NCI-H2171 (cell line): ENCODE data around the gene MTIF3.

Experiments
- DNase-seq: peaks from one replicate; lab custom pipeline; 2025; lab: John Stamatoyannopoulos, UW

MTIF3 gene

GRCh38 chr13:27455331-27455855 is 5.0 kb upstream of the MTIF3 start:
- DNase-seq, result no peak

GRCh38 chr13:27450921-27451471 is 632 bp upstream of the MTIF3 start:
- DNase-seq, result no peak

- no peak for DNase-seq
These were observed 1.2 kb downstream of the MTIF3 start for GRCh38 chr13:27449081-27449603.

DNA sequence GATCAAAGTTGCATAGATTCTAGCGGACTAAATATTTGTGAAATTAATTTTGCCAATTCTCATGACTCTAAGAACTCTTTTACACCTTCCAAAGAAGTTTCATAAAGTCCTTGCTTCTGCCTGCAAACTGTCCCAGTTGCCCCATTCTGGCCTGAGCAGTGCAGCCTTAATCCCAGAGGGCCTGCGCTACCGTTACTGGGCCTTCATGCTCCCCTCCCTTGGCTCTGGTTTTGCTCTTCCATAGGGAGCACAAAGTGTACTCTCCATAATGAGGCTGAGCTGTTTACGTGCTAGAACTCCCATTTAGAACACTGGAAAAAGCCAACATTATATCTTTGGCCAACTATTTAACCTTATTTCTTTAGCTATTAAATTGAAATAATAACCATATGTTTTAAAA is 2.1 kb downstream of the MTIF3 start:
- DNase-seq, result no peak

- no peak for DNase-seq
These were observed 3.3 kb downstream of the MTIF3 start for GRCh38 chr13:27446986-27447583.

DNA sequence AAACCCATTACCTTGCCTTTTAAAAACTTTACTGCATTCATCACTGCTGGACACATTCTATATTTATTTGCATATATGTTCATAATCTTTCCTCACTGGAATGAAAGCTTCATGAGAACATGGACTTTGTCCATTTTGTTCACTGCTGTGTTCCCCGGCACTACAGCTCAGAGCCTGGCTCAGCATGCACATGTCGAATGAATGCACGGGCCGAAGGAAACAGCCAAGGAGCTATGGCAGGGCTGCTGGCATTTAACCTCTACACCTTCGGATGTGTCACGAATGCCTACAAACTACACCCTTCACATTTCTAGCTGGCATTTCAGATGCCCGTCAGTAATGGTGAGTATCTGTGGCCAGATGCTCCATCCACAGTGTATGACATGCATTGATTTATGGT is 7.6 kb downstream of the MTIF3 start:
- DNase-seq, result no peak

GRCh38 chr13:27442071-27442647 is 8.2 kb downstream of the MTIF3 start:
- DNase-seq, result no peak

DNA sequence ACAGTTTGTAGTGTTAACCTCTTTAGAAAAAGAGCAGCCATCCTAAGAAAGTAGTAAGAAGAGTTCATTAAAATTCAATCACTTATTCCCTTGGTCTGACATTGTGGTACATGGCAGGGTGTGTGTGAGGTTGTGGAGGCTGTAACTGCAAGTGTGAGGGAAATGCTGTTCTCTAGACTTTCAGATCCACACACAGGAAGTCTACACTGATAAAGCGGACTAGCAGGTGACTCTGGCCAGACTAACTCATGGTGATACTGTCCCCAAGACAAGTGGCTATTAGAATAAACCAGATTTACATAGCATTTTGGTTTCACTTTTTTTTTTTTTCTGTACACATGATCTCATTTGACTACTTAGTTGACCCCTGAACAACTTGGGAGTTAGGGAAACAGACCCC is 10.0 kb downstream of the MTIF3 start:
- no peak for DNase-seq

DNA sequence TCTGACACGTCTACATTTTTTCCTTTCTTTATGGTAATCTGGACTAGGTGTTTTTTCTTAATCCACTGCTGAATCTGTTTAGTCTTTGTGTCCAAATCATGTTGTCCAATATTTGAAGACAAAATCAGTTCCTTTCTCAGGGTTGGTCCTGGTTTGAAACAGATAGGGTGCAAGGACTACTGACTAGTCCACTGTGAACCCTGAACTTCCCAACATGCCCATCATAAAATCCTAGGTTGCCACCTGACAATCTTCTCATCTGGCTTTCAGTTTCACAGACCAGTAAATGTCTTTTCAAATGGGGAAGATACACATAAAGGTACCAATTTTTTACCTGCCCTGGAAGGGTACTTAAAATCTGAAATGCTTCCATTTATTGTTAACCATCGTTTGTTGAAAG is 13.2 kb downstream of the MTIF3 start:
- no peak for DNase-seq

DNA sequence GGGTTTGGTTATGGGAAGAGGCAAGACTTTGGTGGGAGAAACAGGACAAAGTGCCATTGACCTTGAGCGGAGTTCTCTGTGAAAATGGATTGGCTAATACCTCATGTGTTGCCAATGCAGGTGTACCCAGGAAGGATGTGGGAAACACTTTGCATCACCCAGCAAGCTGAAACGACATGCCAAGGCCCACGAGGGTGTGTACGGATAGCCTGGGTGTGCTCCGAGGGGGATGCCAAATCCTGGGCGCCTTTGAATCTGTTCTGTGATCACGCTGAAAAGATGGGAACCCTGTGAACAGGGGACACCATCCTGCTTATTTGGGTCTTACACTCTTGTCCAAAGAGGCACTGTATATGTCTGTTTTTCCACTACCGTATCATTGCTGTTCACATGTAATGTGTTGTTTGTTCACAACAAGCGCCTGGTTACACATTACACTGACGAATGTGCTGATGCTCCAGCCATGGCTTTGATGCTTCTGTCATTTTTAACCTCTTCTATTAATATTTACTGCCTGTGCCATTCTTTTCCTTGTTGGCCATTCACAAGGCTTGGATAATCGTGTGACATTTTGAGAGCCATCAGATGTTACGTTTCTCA is 17.7 kb downstream of the MTIF3 start:
- no peak for DNase-seq

GRCh38 chr13:27432180-27432579 is 18.2 kb downstream of the MTIF3 start:
- no peak for DNase-seq

DNA sequence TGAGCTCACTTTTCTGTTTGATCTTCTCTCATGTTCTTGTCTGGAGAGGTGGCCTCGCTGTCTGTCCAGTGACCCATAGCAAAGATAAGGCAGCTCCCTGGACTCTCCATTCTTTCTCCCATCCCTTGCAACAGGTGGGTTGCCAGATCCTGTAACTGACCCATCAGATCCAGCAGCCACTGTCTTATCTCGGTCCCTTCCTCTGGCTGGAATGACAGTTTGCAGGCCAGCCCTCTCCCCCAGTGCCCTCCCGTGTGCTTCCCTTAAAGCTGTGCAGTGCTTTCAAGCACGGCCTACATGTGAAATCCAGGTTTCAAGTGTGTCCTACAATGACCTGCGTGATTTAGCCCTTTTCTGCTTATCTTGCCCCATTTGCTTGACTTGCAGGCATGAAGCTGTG is 22.2 kb downstream of the MTIF3 start:
- DNase-seq, result no peak

DNA sequence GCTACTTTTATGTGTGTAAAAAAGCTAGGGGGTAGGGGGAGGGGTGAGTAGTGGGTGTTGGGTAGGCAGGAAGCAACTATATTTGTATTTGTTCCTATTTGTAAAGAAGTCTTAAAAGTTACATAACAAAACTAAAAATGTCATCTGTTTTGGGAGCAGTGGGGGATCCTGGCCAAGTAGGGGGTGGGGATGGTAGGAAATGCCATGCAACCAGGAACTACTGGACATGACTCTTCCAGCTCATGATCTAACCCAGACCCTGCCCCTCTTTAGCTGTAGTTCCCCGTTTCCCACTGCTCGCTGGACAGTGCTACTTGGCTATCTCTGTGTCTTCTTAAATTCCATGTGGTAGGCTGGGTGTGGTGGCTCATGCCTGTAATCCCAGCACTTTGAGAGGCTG is 22.7 kb downstream of the MTIF3 start:
- DNase-seq, result no peak

- no peak for DNase-seq
These were observed 24.3 kb downstream of the MTIF3 start for GRCh38 chr13:27425918-27426630.

DNA sequence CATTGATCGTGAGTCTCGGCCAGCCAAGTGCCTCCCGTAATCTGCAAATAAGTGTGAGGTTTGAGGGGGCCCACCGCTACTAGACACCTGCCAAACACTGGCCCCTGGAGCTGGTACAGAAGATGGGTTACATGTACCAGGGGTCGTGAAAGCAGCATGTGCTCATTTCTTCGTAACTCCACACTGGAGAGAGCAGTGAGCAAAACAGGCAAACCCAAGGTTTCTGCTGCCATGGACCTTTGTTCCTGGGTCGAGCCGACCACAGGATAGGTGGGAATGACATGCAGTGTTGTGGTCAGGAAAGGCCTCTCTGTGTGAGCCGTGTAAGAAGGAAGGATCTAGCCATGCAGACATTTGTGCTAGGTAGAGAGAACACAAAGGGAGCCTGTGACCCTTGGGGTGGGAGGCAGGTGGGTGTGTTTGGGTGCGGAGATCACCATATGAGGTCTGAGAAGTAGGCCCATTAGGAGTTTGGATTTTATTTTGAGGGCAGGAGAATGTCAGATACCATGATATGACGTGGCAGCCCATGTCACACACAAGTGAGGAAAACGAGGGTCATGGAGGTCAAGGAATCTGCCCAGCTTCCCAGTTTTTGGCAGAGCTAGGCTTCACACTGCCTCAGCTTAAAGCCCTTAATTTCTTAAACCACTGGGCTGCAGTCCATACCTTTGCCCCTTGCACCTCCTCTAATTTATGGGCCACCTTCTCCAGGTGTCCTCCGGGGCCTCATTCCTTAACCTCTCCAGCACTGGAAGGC is 25.0 kb downstream of the MTIF3 start:
- DNase-seq, result no peak

DNA sequence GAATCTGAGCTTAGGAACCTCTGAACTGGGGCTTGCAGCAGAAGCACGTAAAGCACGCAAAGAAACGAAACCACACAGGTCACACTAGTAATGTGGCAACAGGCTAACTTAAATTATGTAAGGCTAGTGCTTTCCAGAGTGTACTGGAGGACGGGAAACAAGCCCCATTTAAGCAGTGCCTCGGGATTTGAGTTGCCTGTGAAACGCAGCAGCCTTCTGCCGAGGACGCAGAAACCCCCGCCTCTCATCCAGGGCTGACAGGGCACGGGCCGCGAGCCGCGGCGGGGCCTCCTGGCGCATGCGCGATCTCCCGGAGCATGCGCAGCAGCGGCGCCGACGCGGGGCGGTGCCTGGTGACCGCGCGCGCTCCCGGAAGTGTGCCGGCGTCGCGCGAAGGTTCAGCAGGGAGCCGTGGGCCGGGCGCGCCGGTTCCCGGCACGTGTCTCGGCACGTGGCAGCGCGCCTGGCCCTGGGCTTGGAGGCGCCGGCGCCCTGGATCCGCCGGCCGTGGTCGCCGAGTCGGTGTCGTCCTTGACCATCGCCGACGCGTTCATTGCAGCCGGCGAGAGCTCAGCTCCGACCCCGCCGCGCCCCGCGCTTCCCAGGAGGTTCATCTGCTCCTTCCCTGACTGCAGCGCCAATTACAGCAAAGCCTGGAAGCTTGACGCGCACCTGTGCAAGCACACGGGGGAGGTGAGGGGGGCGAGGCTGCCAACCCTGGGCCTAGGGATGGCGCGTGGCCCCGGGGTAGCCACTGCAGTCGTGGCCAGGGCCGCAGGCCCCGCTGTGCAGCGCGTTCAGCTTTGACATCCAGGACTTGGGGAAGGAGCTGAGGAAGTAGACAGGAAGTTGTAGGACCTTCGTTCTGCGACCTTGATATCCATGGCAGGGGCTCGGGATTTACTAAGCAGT is 25.9 kb downstream of the MTIF3 start, which contains the start of gene GTF3A:
GTF3A (plus strand) TSS at position 374 of the 912 bp plus-strand sequence.
- DNase-seq, result peak; percentile 58

GRCh38 chr13:27423333-27423732 is 27.0 kb downstream of the MTIF3 start:
- no peak for DNase-seq

DNA sequence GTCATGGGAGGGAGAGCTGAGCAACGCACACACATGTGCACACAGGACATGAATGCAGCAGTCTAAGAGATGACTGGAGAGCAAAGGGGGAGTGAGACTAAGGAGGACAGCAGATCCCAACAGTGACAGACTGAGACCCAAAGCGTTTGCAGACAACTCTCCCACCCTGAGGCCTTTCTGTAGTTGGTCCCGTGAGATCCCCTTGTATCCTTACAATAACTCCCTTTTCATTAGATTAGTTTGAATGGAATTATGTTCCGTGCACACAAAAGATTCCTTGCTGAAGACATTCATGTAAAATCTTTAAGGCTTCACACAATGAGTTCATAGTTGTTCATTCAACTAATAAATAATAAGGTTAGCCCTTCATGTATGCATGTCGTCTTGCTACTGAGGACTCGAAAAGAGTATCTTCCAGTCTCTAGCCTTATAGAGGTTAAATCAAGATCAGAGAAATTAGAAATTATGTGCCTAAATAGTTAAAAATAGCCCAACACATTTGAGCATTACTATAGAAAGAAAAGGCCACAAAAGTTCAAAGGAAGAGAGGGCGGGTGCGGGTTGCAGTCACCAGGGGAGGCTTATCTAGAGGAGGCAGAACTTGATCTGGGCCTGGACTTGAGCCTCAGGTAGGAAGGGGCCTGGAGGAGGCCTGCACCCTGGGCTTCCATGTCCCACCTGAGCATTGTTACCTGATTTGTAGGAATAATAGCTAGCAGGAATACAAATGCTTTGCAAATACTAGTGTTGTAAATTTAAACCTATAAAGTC is 29.1 kb downstream of the MTIF3 start:
- DNase-seq, result no peak

GRCh38 chr13:27419328-27419727 is 31.0 kb downstream of the MTIF3 start:
- no peak for DNase-seq

GRCh38 chr13:27415116-27415515 is 35.2 kb downstream of the MTIF3 start:
- no peak for DNase-seq
